GM18502 (cell line): ENCODE measurements around the gene NPFFR1.
"Not testable (repeated sequence)": the region's sequence is repeated elsewhere in the genome, so short reads cannot be mapped to it uniquely, and the experiment has no call there.

Experiments used
- ATAC-seq: cut with Tn5 transposase; IDR thresholded peaks from one replicate; pipeline ENCODE4 v1.9.1; 2021; ENCODE audit warnings: mild to moderate bottlenecking; ENCODE audit not compliant: unreplicated experiment, poor library complexity

NPFFR1 gene

GRCh38 chr10:70232155-70232858, 51.5 kb downstream of the NPFFR1 start:
- no peak for ATAC-seq

- no peak for ATAC-seq
These were observed 55.3 kb downstream of the NPFFR1 start for GRCh38 chr10:70228491-70228890.

DNA sequence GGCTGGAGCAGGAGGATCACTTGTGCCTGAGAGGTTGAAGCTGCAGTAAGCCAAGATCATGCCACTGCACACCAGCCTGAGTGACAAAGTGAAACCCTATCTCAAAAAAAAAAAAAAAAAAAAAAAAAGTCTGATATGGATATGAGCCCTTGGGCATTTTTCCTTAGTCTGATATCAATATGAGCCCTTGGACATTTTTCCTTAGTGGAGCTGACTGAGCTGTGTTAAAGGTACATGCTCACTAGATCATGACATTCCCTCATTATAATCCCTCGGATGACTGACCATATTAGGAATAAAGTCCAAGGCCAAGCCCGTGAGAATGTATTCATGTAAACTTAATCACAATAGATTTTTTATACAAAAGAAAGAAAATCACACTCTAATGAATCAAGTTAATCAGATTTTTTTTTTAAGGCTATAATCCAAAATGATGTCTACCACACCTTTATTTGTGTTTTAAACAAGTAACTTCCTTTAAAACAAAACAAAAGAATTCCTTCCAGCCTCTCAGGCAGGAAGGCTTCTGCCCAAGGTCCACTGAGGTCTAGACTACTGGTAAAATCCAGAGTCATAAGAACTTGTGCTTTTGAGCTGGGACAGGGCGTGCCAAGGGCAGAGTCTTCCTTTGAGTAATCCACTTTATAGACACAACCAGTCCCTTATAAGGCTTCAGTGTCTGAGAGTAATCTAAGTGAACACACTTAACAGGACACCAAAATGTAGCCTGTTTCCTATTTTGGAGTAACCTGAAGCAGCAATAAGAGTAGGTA, 56.1 kb downstream of the NPFFR1 start:
- ATAC-seq: no peak

DNA sequence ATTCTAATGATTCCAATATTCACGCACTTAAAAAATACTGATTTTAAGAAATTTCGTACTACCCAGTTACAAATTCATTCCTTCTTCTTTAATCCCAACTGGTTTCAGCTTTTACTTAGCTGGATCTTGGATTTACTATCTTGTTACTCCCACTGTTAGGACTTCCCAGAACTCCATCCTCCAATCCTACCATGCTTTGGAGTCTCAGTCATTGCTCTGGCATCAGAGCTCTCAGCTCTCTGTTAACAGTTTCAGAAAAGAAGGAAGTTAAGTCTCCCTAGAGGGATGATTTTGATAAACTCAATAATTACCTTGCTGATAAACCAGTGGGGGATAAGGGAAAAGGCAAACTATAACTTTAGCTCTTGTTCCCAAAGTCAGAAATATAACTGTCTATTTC, 60.1 kb downstream of the NPFFR1 start:
- ATAC-seq: no peak

DNA sequence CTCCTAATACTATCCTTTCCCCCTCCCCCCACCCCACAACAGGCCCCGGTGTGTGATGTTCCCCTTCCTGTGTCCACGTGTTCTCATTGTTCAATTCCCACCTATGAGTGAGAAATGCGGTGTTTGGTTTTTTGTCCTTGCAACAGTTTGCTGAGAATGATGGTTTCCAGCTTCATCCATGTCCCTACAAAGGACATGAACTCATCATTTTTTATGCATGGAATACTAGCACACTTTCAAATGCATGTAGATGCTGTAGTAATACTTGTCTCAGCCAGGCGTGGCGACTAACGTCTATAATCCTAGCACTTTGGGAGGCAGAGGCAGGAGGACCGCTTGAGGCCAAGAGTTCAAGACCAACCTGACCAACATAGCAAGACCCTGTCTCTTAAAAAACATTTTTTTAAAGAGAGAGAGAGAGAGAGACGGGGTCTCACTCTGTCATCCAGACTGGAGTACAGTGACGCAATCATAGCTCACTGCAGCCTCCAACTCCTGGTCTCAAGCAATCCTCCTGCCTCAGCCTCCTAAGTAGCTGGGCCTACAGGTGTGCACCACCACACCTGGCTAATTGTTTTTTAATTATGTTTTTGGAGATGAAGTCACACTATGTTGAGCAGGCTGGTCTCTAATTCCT, 60.9 kb downstream of the NPFFR1 start:
- ATAC-seq: not testable (repeated sequence)

DNA sequence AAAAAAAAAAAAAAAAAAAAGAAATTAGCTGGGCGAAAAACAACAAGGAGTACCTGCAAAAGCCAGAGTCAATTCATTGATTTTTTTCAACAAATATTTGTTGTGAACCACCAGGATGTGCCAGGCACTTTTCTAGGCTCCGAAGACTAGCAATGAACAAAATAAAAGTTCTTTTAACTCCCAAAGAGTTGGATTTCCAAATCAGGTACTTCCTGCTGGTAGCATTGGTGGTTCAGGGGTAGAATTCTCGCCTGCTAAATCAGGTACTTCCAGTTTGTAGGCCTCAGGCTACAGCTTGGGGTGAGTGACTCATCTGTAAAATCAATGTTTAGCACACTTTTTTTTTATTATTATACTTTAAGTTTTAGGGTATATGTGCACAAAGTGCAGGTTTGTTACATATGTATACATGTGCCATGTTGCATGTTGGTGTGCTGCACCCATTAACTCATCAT, 61.4 kb downstream of the NPFFR1 start:
- ATAC-seq: no peak

GRCh38 chr10:70221030-70221429, 62.8 kb downstream of the NPFFR1 start:
- ATAC-seq: no peak

GRCh38 chr10:70212879-70213278, 70.9 kb downstream of the NPFFR1 start:
- ATAC-seq: no peak

- no peak for ATAC-seq
These were observed 71.5 kb downstream of the NPFFR1 start for GRCh38 chr10:70212277-70212676.

- no peak for ATAC-seq
These were observed 77.0 kb downstream of the NPFFR1 start for GRCh38 chr10:70206762-70207161.

DNA sequence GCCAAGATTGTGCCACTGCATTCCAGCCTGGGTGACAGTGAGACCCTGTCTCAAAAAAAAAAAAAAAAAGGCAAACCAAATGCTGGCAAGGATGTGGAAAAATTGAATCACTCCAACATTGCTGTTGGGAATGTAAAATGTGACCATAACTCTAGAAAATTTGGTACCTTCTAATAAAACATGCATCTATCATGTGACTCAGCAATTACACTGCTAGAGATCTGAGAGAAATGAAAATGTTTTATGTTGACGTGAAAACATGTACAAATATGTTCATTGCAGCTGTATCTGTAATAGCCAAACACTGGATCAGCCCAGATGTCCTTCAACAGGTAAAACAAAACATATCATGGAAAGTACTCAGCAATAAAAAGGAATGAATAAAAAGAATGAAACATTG, 82.7 kb downstream of the NPFFR1 start:
- no peak for ATAC-seq

GRCh38 chr10:70198696-70199466, 84.9 kb downstream of the NPFFR1 start:
- no peak for ATAC-seq
